GM19452 (cell line): ENCODE results near the gene RNF220.

ENCODE experiments used
- ATAC-seq: cut with Tn5 transposase; IDR thresholded peaks from one replicate; pipeline ENCODE4 v1.9.1; 2021; ENCODE audit not compliant: unreplicated experiment

The RNF220 gene

DNA sequence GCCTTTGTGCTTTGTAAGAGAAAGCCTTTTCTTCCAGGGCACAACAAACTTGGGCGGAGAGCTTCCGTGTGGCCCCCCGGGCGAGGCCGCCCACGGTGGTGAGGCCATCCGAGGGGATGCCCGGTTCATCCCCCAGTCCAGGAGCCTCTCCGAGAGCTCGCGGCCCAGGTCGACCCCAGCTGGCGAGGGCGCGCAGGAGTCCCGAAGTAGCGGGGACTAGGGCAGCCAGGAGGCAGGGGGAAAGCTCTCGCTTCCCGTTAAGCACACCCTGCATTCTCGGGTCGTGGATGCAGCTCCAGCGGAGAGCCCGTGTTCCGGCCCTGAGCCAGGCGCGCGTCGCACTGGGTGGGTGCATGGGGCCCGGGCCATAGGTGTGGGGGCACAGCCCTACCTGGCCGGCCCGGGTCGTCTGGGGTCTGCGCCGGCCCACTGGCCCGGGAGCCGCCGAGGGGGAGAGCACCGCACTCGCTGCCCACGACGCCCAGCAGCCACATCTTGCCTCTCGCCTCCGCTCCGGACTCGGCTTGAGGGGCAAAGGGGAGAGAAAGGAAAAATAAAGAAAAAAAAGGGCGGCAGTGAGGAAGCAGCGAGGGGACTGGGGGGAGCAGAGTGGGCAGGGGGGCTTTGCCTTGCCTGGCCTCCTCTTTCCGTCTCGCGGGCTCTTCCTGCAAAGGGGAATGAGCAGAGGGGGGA is 1.8 kb downstream of the RNF220 start:
- no peak for ATAC-seq

DNA sequence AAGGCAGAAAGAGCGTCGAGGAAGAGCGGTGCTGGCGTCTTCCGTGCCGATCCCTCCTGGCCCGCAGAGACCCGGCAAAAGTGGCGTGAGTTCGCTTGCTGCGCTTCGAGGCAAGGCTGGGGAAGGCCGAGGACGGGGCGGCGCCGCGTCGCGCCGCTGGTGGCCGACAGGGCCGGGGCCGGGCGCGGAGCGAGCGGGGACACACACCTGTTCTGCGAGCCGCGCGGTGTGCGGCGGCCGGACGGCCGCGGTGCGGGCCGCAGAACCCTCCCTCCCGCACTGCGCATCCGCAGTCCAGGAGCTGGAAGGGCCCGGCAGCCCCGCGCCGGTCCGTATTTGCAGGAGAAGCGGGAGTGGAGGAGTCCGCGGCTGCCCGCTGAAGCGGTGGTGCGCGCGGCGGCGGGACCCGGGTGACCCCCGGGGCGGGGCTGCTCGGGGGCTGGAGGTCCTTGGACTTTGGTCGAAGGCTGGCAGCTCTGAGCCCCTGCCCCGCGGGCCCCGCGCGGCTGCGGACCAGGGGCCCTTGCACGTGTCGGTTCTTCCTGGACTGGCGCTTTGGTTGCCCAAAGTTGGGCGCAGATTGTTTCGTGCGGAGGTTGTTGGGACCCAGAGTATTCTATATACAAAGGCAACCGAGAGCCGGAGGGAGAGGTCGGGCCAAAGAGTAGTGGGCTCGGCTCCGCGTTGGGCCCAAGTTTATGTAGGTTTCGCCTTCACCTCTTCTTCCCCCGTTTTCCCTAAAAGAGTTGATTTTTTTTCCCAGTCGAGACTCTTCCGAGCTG is 2.6 kb downstream of the RNF220 start:
- ATAC-seq, result no peak

DNA sequence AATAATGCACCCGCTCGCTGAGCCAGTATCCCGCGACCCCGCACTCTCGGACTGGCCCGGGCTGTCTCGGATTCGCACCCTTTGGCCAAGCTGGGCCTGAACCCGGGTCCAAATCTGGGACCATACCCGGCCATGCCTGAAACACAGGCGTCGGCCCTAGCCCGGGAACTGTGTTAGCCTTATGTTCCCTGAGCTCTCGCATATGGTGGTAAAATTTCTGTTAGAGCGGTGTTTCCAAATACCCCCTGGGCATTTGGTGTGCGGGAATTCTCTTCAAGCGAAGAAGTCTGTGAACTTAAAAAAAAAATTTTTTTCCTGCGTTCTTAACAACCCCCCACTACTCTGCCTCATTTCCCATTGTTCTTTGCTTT is 3.1 kb downstream of the RNF220 start:
- no peak for ATAC-seq

DNA sequence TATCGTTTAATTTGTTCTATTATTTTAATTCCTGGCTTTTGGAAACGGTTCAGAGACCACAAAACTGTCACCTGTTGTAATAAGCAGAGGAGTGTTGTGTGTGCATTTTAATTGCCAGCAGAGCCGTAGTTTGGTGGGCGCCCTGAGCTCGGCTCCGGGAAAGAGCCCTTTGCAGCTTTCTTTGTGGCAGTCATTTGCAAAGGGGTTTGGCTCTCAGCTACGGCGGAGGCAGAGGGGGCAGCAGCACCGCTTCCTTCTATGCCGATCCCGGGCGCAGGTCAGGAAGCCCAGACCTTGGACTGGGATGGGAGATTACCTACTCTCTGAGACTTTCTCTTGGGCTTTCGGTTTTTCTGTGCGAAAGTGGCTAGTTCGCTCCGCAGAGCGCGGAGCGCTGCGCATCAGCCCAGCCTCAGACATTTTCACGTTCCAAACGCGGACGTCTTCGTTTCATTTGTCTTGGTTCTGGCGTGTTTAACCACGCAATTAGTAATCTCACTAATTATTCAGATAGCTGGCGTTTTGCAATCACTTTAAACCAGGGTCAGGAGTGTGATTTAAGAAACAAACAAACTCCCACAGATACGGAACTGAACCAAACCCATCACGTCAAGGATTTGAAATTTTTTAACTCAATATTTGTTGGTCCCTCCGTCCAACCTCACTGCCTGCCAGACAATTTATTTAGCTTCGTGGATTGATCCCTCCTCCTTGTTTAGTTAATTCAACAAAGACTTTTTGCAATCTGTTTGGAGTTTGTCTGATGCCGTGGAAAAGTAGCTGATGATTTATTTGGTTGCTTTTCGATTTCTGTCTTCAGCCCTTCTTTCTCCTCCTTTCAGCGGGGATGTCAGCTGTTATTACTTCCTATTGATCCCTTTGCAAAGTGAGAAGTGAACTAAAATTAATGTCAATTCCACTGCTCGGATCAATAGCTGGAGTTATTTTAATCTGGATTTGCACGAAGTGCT is 3.9 kb downstream of the RNF220 start:
- ATAC-seq, result no peak

DNA sequence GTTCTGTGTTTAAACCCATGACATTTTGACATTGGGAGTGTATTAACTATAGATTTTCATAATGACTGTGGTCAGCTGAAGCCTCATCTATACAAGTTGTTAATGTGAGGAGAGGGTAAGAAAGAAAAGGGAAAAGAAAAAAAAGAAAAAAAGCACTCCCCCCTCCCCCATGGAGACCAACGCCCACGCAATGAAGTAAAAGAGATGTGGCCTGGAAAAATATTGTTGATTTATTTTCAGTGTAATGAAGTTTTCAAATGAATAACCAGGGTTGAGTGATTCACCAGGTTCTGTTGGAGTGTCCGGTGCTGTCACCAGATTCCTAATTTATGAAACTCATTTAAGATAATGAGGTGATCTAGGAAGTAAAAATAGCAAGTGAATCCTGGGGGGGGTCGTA is 4.7 kb downstream of the RNF220 start:
- no peak for ATAC-seq

DNA sequence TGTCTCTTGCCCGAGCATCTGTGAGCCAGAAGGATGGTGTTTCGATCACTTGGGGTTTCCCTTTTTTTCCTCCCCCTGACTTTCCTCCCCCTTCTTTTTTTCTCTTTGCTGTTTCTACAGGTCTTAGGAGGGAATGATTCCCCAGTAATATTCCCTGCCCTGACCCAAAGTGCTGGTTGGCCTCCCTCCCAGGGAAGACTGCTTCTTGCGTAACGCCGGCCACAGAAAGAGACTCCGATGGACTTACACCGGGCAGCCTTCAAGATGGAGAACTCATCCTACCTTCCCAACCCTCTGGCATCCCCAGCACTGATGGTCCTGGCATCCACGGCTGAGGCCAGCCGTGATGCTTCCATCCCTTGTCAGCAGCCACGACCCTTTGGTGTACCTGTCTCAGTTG is 6.8 kb downstream of the RNF220 start:
- ATAC-seq, result no peak

DNA sequence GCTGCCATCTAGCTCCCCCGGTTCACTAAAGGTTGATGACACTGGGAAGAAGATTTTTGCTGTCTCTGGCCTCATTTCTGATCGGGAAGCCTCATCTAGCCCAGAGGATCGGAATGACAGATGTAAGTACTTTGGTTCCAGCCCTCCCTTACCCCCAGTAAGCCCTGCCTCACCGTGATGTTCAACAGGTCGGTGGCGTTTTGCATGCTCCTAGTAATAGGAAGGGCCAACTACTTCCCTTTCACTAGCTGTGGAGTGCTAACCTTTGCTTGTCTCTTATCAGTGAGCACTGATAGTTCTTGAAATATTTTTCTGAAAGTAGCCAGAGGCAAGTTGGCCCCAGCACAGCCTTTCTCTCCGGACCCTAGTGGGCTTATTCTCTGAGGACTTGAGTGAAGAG is 7.5 kb downstream of the RNF220 start:
- no peak for ATAC-seq

DNA sequence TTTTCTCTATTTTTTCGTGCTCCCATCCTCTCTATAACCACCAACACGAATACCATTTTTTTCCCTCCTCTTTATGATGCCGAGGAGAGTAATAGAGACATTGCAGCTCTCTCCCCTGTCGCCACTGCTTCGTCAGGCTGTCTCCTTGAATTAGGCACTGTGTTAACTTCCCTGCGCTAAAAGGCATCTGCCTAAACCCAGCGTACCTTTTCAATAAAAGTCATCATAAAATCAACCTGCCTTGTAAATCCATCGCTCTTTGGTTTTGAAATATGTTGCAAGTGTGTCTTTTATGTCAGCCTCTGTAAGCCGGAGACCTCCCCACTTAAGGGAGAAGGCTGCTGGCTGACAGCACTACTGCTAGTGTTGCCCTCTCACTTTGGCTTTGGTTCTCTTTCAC is 8.7 kb downstream of the RNF220 start:
- no peak for ATAC-seq

DNA sequence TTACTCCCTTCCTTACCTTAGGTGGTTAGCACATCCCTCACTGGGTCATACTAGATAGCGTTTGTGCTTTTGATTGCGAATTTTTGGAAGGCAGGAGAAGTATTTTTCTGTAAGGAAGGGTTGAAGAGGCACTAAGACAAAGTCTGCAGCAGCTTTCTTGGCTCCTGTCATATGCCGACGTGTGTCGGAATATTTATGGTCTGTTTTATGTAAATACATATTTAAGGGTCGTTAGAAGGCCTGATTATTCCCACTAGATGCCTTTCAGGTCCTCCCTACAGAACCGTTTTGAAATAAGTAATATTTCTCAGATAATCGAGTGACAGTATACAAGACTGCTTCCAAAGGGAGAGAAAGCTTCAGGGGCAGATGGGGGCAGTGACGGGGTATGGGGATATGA is 10.0 kb downstream of the RNF220 start:
- ATAC-seq, result no peak

DNA sequence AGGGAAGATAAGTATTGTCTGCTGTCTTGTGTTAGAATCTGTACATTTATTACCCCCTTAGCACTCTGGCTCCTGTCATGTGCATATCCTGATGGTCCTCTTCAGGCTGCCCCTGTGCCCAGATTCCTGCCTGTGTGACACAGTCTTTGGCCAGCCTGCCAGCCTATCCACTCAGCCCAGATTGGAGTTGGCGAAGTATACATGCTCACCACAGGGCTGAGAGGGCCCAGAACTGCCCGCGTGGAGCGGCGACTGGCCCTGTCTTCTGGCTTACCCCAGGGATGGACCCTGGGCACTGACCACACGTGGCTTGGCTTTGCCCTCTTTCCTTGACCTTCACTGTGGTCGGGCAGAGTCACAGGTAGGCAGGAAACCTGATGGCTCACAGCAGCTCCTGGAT is 11.4 kb downstream of the RNF220 start:
- ATAC-seq, result no peak

DNA sequence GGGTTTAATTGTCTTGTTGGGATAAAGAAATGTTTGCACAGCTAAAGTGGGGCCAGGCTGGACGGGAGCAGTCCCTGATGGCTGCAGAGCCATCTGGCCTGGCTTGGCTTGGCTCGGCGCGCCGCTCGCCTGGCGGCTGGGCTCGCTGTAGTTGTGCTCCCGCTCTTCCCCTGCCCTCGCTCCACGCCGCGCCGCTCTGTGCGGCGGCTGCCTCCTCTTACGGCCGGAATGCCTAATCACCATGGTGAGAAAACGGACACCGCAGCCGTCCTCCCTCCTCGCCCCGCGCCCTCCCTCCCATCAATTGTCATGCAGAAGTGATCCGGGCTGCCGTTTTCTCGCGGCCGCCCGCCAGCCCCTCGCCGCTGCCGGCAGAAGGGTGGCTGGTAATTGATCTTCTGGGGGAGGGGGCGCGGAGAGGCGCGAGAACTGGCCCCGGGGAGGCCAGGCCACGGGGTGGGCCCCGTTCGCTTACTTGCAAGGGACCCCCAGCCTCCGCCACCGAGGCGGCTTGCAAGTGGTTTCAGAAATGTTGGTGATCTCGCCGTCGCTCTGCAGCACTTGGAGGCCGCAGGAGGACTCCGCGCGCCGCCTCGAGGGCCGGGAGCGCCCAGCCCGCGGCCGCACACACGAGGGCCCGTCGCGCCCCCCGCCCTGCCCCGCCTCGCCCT is 12.4 kb downstream of the RNF220 start:
- no peak for ATAC-seq

DNA sequence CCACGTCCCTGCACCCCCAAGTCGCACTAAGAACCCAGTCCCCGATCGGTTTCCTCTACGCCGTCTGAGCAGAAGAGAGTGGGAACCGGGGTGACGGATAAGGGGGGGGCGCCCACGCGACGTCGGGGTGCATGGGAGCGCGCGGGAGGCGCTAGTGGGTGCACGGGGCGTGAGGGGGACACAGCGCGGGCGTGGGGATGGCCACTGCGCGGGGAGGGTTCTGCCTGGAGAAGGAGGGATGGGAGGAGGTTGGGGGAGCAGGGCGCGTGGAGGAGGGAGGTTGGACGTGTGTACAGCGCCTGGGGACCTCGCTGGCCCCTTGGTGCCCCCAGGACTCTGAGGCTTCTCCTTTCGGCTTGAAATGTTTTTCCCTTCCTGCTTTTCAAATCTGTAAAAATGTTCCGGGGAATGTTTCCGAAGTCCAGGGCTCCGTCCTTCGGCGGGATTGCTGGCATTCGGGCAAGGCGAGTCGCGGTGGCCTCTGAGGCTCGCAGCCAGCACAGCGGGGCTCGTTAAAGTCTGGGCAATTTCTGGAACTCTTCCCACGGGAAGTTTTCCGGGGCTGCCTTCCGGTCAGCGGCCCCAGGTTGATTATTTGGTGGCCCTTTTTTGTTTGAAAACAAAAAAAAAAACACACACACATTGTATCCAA is 13.1 kb downstream of the RNF220 start:
- no peak for ATAC-seq

DNA sequence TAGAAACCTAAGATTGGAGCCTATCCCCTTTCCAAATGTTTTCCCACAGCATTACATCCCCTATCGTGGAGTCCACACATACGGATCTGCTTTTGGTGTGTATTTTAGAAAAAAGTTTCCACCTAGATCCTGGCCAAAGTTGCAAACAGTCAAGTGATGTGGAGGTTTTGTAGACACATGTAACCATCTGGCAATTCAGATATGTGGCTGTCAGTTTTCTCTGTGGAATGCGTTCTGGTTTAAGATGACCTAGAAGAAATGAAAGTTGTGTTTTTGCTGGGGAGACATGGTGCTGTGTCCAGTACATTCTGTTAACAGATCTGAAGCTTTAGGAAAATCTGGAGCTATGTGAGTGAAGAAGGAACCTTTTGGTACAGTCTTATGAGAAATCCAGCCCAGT is 14.8 kb downstream of the RNF220 start:
- ATAC-seq, result no peak

DNA sequence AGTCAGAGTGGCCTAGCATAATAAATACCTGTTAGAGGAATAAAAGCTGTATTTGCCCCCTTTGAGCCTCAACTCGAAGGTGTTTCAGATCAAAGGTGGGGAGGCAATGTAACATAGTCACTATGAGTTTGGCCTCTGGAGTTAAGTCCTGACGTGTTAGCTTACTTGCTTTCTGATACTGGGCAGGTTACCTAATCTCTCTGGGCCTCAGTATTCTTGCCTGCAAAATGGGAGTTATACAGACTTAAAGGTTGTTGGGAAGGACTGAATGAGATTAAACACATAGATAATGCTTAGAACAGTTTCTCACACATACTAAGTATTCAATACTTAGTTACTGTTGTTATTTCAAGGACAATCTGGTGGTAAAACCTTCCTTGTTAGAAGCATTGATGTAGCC is 15.5 kb downstream of the RNF220 start:
- no peak for ATAC-seq

DNA sequence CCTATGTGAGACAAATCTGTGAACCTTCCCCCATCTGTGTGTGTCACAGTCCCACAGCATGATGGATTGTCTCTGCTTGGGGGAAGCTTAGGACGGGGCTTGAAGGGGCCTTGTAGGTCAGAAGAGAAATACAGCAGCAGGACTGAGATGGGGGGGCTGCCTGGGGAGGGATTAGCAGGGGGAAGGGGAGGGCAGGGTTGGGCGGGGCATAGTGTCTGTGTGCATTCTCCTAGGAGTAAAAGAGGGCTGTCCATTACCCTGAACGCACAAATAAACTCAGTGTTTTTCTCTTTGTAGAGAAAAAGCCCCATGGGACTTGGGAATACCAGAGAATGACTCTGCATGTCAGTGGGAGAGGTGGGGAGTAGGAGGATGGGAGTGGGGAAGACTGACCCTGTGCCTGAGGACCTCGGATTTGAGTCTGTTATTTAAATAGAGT is 16.4 kb downstream of the RNF220 start:
- ATAC-seq, result no peak

DNA sequence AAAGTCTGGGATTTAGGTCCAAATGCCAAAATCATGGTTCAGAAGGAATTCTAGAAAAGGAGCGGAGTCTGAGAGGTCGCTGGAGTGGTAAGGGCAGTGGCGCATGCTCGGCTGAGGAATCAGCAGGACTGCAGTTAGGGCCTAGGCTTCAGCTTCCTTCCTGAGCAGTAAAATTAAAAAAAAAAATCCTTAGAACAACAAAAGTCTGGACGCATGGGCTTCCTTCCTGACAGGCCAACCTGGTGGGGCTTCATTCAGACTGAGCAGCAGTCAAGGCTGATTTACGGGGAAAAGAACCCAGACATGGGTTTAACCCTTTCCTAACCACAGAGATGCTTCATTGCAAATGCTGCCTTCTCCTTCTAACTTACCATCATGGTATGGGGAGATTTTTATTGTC is 17.1 kb downstream of the RNF220 start:
- ATAC-seq, result no peak

DNA sequence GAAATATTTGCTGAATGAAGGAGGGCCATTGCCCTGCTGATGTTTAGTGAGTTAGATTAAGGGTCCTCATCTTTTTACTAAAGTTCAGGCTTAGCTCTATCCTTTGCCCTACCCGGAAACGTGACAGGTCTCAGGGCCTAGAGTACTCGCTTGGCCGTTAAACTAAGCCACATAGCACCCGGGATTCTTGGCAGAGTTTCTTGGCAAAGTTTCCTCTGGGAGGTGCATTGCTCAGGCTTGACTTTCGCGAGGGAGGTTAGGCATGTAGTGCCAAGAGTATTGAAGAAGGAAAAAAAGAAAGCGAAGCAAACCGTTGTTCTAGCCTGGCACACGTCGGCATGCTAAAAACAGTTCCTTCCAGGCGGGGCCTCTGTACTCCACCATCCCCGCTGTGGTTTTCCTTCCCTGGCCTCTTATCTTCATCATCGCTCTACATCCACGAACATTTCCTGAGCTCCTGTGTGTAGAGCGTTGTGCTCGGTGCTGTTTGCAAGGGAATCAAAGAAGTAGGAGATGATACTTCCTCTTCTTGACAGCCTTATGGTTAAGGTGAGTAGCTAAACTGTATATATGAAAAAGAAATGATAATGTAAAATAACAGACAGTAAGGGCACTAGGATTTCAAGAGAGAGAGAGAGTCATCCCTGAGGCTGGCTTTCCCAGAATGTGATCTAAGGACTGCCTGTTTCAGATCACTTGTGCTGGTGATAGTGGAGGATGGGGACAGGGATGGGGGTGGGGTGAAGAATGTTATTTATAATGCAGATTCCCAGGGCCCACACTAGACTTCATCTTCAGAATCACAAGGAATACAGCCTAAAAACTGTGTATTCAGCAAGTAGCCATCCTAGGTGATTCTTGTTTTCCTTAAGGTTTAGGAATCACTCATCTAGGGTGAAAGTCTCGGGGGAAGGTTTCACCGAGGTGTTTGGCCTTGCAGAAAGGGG is 18.8 kb downstream of the RNF220 start:
- ATAC-seq, result no peak

DNA sequence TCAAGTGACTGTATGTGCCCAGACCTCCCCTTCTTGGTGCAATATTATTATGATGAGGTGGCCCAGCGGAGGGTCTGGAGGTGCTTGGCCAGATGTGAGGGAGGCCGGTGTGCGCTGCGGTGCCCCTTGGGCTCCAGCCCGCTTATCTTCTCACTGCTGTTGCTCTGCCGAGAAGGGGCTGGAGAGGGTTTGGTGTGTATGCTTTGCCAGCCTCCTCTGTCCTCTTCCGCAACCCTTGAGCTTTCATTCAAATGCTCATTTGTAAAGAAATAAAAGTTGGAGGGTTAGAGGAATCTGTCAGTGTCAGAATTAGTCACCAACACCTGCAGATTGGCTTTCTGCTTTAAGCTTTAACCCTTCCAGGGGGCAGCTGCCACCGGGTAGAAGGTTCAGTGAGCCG is 19.7 kb downstream of the RNF220 start:
- ATAC-seq, result no peak

DNA sequence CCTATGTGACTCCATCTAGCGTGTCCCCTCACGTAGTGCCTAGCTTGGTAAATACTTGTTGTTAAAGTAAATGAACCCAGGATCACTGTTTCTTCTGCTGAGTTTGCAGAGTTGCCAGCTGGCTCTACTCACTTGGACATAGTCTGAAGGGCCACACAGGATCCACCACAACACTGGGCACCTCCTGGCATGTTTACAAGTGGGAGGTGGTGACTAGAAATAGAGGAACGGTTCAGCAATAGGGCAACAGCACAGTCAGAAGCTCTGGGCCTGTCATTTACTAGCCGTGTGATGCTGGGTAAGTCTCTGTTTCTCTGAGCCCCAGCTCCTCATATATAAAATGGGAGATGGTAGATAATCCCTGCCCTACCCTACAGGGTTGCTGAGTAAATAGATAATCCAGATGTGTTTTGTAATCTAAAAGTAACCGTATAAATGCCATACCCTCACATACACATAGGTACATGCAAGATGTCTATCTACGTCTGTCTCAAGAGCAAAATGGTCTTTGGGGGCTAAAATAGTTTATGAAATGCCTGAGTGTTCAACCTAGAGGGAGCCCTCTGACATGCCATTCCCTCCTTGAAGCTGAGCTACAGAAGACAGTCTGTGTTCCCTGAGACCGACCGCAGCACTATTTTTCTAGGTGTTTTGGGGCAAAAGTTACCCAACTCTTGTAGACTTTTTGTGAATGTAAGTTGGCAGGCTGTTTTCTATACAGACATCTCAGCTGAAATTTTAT is 20.5 kb downstream of the RNF220 start:
- no peak for ATAC-seq
